ENCODE measurements around the gene RIPK4. TPM values are rescaled to one million over a fixed set of nuclear protein-coding genes. Genes with fewer than 3 reads are reported as not detected.
A peak's percentile ranks its signal among the peaks of the same experiment; 100 is the strongest.

Gene RIPK4
- total RNA-seq, 3 donors from 2014 or later = 15.7 to 30.3 TPM; not detected in 1

- Histone ChIP-seq H3K4me1 (peaks cover 0 to 6% of the 10 kb centered on the region in 2 donors), H3K9me3 (no peaks in the 10 kb centered on the region)
- intact Hi-C loops (cut with DNase I; ENCODE audit: low total_unique reads) = no loop called here
Observed at GRCh38 chr21:41709166-41709565, 57.7 kb downstream of the RIPK4 start.

GRCh38 chr21:41707960-41708330, 58.9 kb downstream of the RIPK4 start:
- Histone ChIP-seq H3K27me3 (no peaks in the 10 kb centered on the region), H3K4me3 (no peak overlapping the region)
- intact Hi-C loops (cut with DNase I; ENCODE audit: low total_unique reads) = no loop called here

More at GRCh38 chr21:41709166-41709565, 57.7 kb downstream of the RIPK4 start:
- H3K27me3 ChIP-seq = no peaks in the 10 kb centered on the region
- no peak overlapping the region for H3K4me3 ChIP-seq
- H3K27ac ChIP-seq = peak overlapping the region in 1 of 2 donors; percentile 88
- DNase-seq (ENCODE audit: low spot score in 2 of 2) = no peak
- TF ChIP-seq POLR2AphosphoS5 (IDR thresholded peaks at IDR 0.05) (no peak), CTCF (IDR thresholded peaks at IDR 0.05) (no peak), POLR2A (IDR thresholded peaks at IDR 0.05) (no peak)
- H3K36me3 ChIP-seq = no peaks in the 10 kb centered on the region

GRCh38 chr21:41707231-41707959, 59.5 kb downstream of the RIPK4 start:
- Histone ChIP-seq H3K4me3 (no peak overlapping the region), H3K27me3 (no peaks in the 10 kb centered on the region), H3K4me1 (peaks cover 0 to 6% of the 10 kb centered on the region in 2 donors), H3K9me3 (no peaks in the 10 kb centered on the region), H3K36me3 (no peaks in the 10 kb centered on the region), H3K27ac (peak overlapping the region; percentile 53 to 88)
- peak in 1 of 2 donors; percentile 45 for DNase-seq (ENCODE audit: low spot score in 2 of 2)
- intact Hi-C loops (cut with DNase I; ENCODE audit: low total_unique reads) = no loop called here
- TF ChIP-seq CTCF (IDR thresholded peaks at IDR 0.05) = no peak
- no peak for TF ChIP-seq POLR2A (IDR thresholded peaks at IDR 0.05)
- TF ChIP-seq POLR2AphosphoS5 (IDR thresholded peaks at IDR 0.05) = peak in 1 of 3 donors; percentile 18

More at GRCh38 chr21:41707960-41708330, 58.9 kb downstream of the RIPK4 start:
- no peak for DNase-seq (ENCODE audit: low spot score in 2 of 2)
- TF ChIP-seq CTCF (IDR thresholded peaks at IDR 0.05) (no peak), POLR2AphosphoS5 (IDR thresholded peaks at IDR 0.05) (no peak), POLR2A (IDR thresholded peaks at IDR 0.05) (no peak)
- H3K4me1 ChIP-seq = peaks cover 0 to 6% of the 10 kb centered on the region in 2 donors
- H3K9me3 ChIP-seq = no peaks in the 10 kb centered on the region
- H3K27ac ChIP-seq = peak overlapping the region; percentile 45 to 88
- H3K36me3 ChIP-seq = no peaks in the 10 kb centered on the region

GRCh38 chr21:41706678-41707077, 60.2 kb downstream of the RIPK4 start:
- TF ChIP-seq POLR2AphosphoS5 (IDR thresholded peaks at IDR 0.05) = no peak
- no peak for TF ChIP-seq CTCF (IDR thresholded peaks at IDR 0.05)
- TF ChIP-seq POLR2A (IDR thresholded peaks at IDR 0.05) = no peak
- Histone ChIP-seq H3K27me3 (no peaks in the 10 kb centered on the region), H3K36me3 (no peaks in the 10 kb centered on the region), H3K4me3 (no peak overlapping the region), H3K4me1 (peaks cover 0 to 6% of the 10 kb centered on the region in 2 donors), H3K27ac (peak overlapping the region; percentile 22 to 88), H3K9me3 (no peaks in the 10 kb centered on the region)
- intact Hi-C loops (cut with DNase I; ENCODE audit: low total_unique reads) = no loop called here
- DNase-seq (ENCODE audit: low spot score in 2 of 2) = no peak

GRCh38 chr21:41706263-41706639, 60.6 kb downstream of the RIPK4 start:
- Histone ChIP-seq H3K4me1 (peaks cover 0 to 6% of the 10 kb centered on the region in 2 donors), H3K27ac (peak overlapping the region; percentile 22 to 88), H3K9me3 (no peaks in the 10 kb centered on the region), H3K27me3 (no peaks in the 10 kb centered on the region), H3K36me3 (no peaks in the 10 kb centered on the region), H3K4me3 (no peak overlapping the region)
- no peak for TF ChIP-seq CTCF (IDR thresholded peaks at IDR 0.05)
- no peak for DNase-seq (ENCODE audit: low spot score in 2 of 2)
- intact Hi-C loops (cut with DNase I; ENCODE audit: low total_unique reads) = no loop called here

All from breast epithelium (tissue), 4 donors.